Sigmoid colon (tissue), 7 donors: ENCODE measurements around the gene RANBP17. TPM values are rescaled to one million over a fixed set of nuclear protein-coding genes. Genes with fewer than 3 reads are reported as not detected.

ENCODE experiments used
- DNase-seq: peaks from one replicate; pipeline ENCODE4 v3.0.0-alpha.2; 2019
- H3K27ac ChIP-seq, 4 donors: fragments of 200-600 bp; sonication (generic); one replicate each; pipeline ENCODE4 v1.5.1; 2016 to 2019; ENCODE audit warnings: mild to moderate bottlenecking in 1 of 4
- H3K27me3 ChIP-seq, 3 donors: fragments of 200-600 bp; sonication (generic); one replicate each; pipeline ENCODE4 v1.5.1; 2019; ENCODE audit warnings: mild to moderate bottlenecking in 1 of 3
- H3K36me3 ChIP-seq, 4 donors: fragments of 200-600 bp; sonication (generic); one replicate each; pipeline ENCODE4 v1.5.1; 2016 to 2019
- H3K4me1 ChIP-seq, 4 donors: fragments of 200-600 bp; sonication (generic); one replicate each; pipeline ENCODE4 v1.5.1; 2017 to 2019
- H3K4me3 ChIP-seq, 4 donors: fragments of 200-600 bp; sonication (generic); one replicate each; pipeline ENCODE4 v1.5.1; 2017 to 2019; ENCODE audit warnings: mild to moderate bottlenecking in 2 of 4, moderate library complexity in 1 of 4
- H3K9me3 ChIP-seq, 4 donors: fragments of 200-600 bp in 3 of 4; sonication (generic) in 3 of 4; one replicate each; pipeline versions ENCODE4 v1.5.1 to v1.6.1; 2013 to 2019
- EP300 ChIP-seq, 4 donors: sonication (generic); formaldehyde crosslinking; IDR thresholded peaks; one replicate each; pipeline ENCODE4 v1.6.1; 2017; ENCODE audit warnings: antibody characterized with exemption in 4 of 4
- POLR2A ChIP-seq, 2 donors: fragments of 450-650 bp; IDR thresholded peaks; one replicate each; pipeline ENCODE4 v1.6.1; 2016; ENCODE audit warnings: antibody characterized with exemption in 2 of 2, mild to moderate bottlenecking in 2 of 2, moderate library complexity in 2 of 2
- POLR2AphosphoS5 ChIP-seq, 4 donors: sonication (generic); formaldehyde crosslinking; IDR thresholded peaks; one replicate each; pipeline ENCODE4 v1.6.1; 2017; ENCODE audit warnings: antibody characterized with exemption in 4 of 4
- whole genome bisulfite sequencing, 2 donors: extraction: QIAGEN DNeasy Blood & Tissue Kit; methylation state at CpG; one replicate each; pipeline ENCODE4 v1.1.7; 2013; 5-methylcytosine and 5-hydroxymethylcytosine counted together
- intact Hi-C: fragments of 100-400 bp; cut with DNase I; formaldehyde crosslinking; loops from one replicate; pipeline ENCODE4 v1.15.1; 2023
- polyA plus RNA-seq, 3 donors: library from polyadenylated mRNA; stranded (reverse); fragments of 200-250 nt; gene quantifications; one replicate each; pipeline ENCODE4 v1.2.3, GENCODE V29; 2013
- total RNA-seq, 4 donors: library from RNA; depleted of rRNA; stranded (reverse); fragments of >200 nt; gene quantifications; one replicate each; pipeline ENCODE4 v1.1.0, GENCODE V29; 2016
- TF ChIP-seq, protein P1 (sequence below), 4 experiments: fragments of 450-650 bp in 3 of 4; fragments of 200-600 bp in 1 of 4; IDR thresholded peaks; one replicate each; pipeline ENCODE4 v1.5.1; 2016 to 2019; ENCODE audit warnings: antibody characterized with exemption in 4 of 4, mild to moderate bottlenecking in 3 of 4, moderate library complexity in 2 of 4
- donor health status: healthy with polysubstance abuse.
- donor health status: Bipolar disorder and iron deficiency.
- donor health status: healthy.

RANBP17 gene
- total and polyA plus RNA-seq, 7 donors = 0.23 to 25.8 (median 11.4) TPM

DNA sequence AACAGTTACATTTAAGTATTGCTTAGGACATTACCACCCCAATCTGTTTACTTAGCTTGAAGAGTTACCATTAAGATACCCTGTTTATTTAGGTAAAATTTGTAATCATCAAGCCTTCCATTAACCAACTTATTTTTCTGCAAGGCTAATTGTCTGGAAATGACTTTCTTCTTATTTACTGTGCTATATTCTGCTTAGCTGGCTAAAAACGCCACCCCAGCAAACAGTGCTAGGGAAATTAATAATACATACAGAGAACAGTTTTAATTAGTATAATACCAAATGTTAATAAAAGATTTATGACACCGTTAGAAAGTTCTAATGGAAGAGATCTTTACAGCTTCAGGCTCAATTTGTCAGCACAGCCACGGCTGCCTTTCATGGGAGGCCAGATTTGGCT, 461.2 kb downstream of the RANBP17 start:
- peaks cover 10 to 89% (median 53%) of the 10 kb centered on the region in 3 donors for H3K27me3 ChIP-seq
- H3K9me3 ChIP-seq = no peaks in the 10 kb centered on the region
- H3K36me3 ChIP-seq = no peaks in the 10 kb centered on the region
- intact Hi-C loops = no loop called here
- no peak overlapping the region for H3K27ac ChIP-seq
- TF ChIP-seq, protein P1, sequence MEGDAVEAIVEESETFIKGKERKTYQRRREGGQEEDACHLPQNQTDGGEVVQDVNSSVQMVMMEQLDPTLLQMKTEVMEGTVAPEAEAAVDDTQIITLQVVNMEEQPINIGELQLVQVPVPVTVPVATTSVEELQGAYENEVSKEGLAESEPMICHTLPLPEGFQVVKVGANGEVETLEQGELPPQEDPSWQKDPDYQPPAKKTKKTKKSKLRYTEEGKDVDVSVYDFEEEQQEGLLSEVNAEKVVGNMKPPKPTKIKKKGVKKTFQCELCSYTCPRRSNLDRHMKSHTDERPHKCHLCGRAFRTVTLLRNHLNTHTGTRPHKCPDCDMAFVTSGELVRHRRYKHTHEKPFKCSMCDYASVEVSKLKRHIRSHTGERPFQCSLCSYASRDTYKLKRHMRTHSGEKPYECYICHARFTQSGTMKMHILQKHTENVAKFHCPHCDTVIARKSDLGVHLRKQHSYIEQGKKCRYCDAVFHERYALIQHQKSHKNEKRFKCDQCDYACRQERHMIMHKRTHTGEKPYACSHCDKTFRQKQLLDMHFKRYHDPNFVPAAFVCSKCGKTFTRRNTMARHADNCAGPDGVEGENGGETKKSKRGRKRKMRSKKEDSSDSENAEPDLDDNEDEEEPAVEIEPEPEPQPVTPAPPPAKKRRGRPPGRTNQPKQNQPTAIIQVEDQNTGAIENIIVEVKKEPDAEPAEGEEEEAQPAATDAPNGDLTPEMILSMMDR (IDR thresholded peaks at IDR 0.05) = no peak
- TF ChIP-seq POLR2A (IDR thresholded peaks at IDR 0.05) = no peak
- TF ChIP-seq EP300 (IDR thresholded peaks at IDR 0.05) = no peak
- TF ChIP-seq POLR2AphosphoS5 (IDR thresholded peaks at IDR 0.05) = no peak
- H3K4me1 ChIP-seq = no peaks in the 10 kb centered on the region
- H3K4me3 ChIP-seq = no peak overlapping the region
- WGBS, 2 donors = 56 to 75% methylated on average over 3 of the region's 3 CpGs
- DNase-seq = no peak

DNA sequence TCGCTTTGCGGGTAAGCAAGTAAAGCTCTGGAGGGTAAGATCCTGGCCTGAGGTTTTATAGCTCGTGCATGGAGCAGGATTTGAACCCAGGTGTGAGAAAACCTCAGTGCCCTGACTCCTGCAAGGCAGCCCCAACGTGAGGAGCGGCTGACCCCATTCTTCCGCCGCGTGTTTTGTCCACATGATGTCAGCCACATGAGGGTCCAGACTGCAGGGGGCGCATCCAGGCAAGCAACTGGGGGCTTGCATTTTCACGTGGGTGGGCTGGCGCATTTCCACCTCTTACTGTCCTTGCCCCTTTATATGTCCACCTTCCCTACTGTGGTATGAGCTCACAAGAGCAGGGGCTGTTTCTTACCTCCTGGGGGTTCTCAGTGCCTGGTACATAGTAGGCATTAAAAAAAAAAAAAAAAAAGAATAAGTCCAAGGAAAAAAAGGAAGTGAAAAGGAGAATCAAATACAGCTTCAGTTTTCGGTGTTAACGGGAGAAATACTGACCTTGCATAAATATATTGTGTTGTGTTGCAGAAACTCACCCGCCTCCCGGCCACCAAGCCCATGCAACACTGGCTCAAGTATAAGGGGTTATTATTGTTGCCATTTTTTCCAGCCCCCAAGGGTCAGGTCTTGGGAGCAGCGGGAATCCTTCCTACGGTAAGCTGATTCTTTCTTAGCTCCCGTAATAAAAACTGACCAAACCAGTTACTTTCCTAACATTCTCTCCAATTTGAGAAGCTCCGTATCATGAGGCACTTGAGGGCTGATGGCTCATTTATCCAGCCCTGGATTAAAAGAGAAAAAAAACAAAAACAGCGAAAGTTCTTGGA, 462.2 kb downstream of the RANBP17 start:
- no peaks in the 10 kb centered on the region for H3K4me1 ChIP-seq
- intact Hi-C loops = no loop called here
- H3K4me3 ChIP-seq = no peak overlapping the region
- WGBS, 2 donors = 40 to 43% methylated on average over 20 of the region's 20 CpGs
- TF ChIP-seq POLR2A (IDR thresholded peaks at IDR 0.05) = no peak
- TF ChIP-seq, protein P1 (IDR thresholded peaks at IDR 0.05) = no peak
- no peak for TF ChIP-seq EP300 (IDR thresholded peaks at IDR 0.05)
- no peak for TF ChIP-seq POLR2AphosphoS5 (IDR thresholded peaks at IDR 0.05)
- no peaks in the 10 kb centered on the region for H3K36me3 ChIP-seq
- no peak overlapping the region for H3K27ac ChIP-seq
- no peaks in the 10 kb centered on the region for H3K9me3 ChIP-seq
- DNase-seq = no peak
- peaks cover 4 to 88% (median 43%) of the 10 kb centered on the region in 3 donors for H3K27me3 ChIP-seq

DNA sequence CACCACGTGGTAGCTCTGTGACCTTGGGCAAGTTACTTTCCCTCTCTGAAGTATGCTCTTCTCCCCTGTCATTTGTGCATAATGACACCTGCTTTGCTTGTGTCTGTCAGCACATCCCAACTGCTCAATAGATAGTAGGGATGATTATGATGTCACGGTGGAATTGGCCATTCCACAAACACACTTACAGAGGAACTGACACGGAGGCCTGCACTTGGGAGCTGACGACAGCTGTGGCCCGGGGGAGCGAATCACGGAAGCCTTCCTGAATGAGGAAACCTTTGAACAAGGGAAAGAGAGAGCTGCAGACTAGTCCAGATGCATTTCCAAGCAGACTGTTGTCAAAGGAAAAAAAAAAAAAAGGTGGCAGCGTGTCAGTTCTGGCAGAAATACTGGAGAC, 468.2 kb downstream of the RANBP17 start:
- H3K9me3 ChIP-seq = no peaks in the 10 kb centered on the region
- DNase-seq = no peak
- H3K36me3 ChIP-seq = no peaks in the 10 kb centered on the region
- H3K27ac ChIP-seq = no peak overlapping the region
- intact Hi-C loops = no loop called here
- TF ChIP-seq, protein P1 (IDR thresholded peaks at IDR 0.05) = no peak
- no peak for TF ChIP-seq POLR2AphosphoS5 (IDR thresholded peaks at IDR 0.05)
- TF ChIP-seq EP300 (IDR thresholded peaks at IDR 0.05) = no peak
- TF ChIP-seq POLR2A (IDR thresholded peaks at IDR 0.05) = no peak
- no peaks in the 10 kb centered on the region for H3K4me1 ChIP-seq
- WGBS, 2 donors = 72 to 75% methylated on average over 8 of the region's 8 CpGs
- peaks cover 0 to 68% (median 4%) of the 10 kb centered on the region in 3 donors for H3K27me3 ChIP-seq
- H3K4me3 ChIP-seq = no peak overlapping the region

DNA sequence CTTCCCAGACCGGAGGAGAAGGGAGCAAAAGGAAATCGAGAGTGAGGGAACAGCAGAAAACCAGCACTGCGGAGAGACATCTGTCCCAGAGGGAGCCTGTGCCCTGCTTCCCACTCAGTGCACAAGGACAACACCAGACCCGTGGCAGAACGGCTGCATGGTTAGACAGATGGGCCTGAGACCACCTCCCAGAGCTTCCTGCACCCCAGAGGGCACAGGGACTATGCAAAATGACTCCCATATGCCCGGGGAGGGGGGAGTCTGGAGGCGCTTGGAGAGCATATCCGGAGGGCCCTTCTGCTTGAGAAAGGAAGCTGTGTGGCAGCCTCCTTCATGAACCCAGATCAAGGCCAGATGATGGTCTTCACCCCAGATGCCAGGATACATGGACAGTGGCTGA, 473.8 kb downstream of the RANBP17 start:
- 74 to 75% methylated on average over 8 of the region's 8 CpGs for WGBS, 2 donors
- H3K9me3 ChIP-seq = no peaks in the 10 kb centered on the region
- TF ChIP-seq EP300 (IDR thresholded peaks at IDR 0.05) (no peak), POLR2A (IDR thresholded peaks at IDR 0.05) (no peak)
- TF ChIP-seq, protein P1 (IDR thresholded peaks at IDR 0.05) = no peak
- intact Hi-C loops = loop anchor here (5.0 kb wide), 1 partner anchor 128 kb away; no protein-coding TSS in a partner anchor
- no peak for DNase-seq
- H3K27ac ChIP-seq = no peak overlapping the region
- H3K4me3 ChIP-seq = no peak overlapping the region
- peaks cover 0 to 45% (median 0%) of the 10 kb centered on the region in 3 donors for H3K27me3 ChIP-seq
- H3K4me1 ChIP-seq = peaks cover 0 to 8% (median 4%) of the 10 kb centered on the region in 4 donors
- H3K36me3 ChIP-seq = no peaks in the 10 kb centered on the region
